PC-9 (cell line): ENCODE results near the gene OSBPL8. TPM values are rescaled to one million over a fixed set of nuclear protein-coding genes. Genes with fewer than 3 reads are reported as not detected.
"Not testable (repeated sequence)": the region's sequence is repeated elsewhere in the genome, so short reads cannot be mapped to it uniquely, and the experiment has no call there.

ENCODE experiments used
- BruUV-seq: library from RNA; stranded (reverse); fragments of 400-500 nt; replicated peaks from 2 replicates; lab custom pipeline; 2021; lab: Mats Ljungman, UMichigan
- CTCF ChIA-PET: fragments of 300-600 bp; sonication (Branson Sonifier 250); formaldehyde crosslinking; loops from one replicate; lab custom pipeline; 2022; ENCODE audit warnings: antibody characterized with exemption; lab: Charles Lee
- POLR2A ChIA-PET: fragments of 300-600 bp; sonication (Branson Sonifier 250); formaldehyde crosslinking; loops from one replicate; lab custom pipeline; 2022; ENCODE audit warnings: antibody characterized with exemption; ENCODE audit not compliant: unreplicated experiment; lab: Charles Lee
- DNase-seq, 2 experiments: peaks; one replicate each; pipeline versions ENCODE4 v3.0.0 to v3.0.0-alpha.2; 2015 to 2022; ENCODE audit warnings: mixed read lengths in 1 of 2
- H2AFZ ChIP-seq: fragments of 200-600 bp; sonication (generic); 2 replicates; pipeline ENCODE4 v1.8.1; 2017; ENCODE audit warnings: antibody characterized with exemption
- H3F3A ChIP-seq: fragments of 200-600 bp; sonication (generic); 2 replicates; pipeline ENCODE4 v1.8.1; 2017; ENCODE audit warnings: antibody characterized with exemption, mild to moderate bottlenecking, low read depth; ENCODE audit not compliant: insufficient read depth
- H3K27ac ChIP-seq: fragments of 200-600 bp; sonication (generic); 2 replicates; pipeline ENCODE4 v1.6.1; 2016; ENCODE audit warnings: mixed run types
- H3K27me3 ChIP-seq: fragments of 200-600 bp; sonication (generic); 2 replicates; pipeline ENCODE4 v1.6.1; 2016; ENCODE audit warnings: low read depth, mixed run types; ENCODE audit not compliant: insufficient read depth
- H3K36me3 ChIP-seq: fragments of 200-600 bp; sonication (generic); 2 replicates; pipeline ENCODE4 v1.6.1; 2016; ENCODE audit warnings: low read depth, mixed run types
- H3K4me1 ChIP-seq: fragments of 200-600 bp; sonication (generic); replicated peaks from 2 replicates; pipeline ENCODE4 v1.6.1; 2016; ENCODE audit warnings: mixed run types; ENCODE audit not compliant: insufficient read depth
- H3K4me2 ChIP-seq: fragments of 200-600 bp; sonication (generic); 2 replicates; pipeline ENCODE4 v1.6.1; 2017; ENCODE audit warnings: mixed run types
- H3K4me3 ChIP-seq: fragments of 200-600 bp; sonication (generic); 2 replicates; pipeline ENCODE4 v1.6.1; 2016; ENCODE audit warnings: mixed run types
- H3K79me2 ChIP-seq: fragments of 200-600 bp; sonication (generic); 2 replicates; pipeline ENCODE4 v1.6.1; 2017; ENCODE audit warnings: low read depth, mixed run types
- H3K9me2 ChIP-seq: fragments of 200-600 bp; sonication (generic); 2 replicates; pipeline ENCODE4 v1.8.1; 2017; ENCODE audit warnings: mild to moderate bottlenecking; ENCODE audit not compliant: insufficient read depth
- H3K9me3 ChIP-seq: fragments of 200-600 bp; sonication (generic); 2 replicates; pipeline ENCODE4 v1.8.1; 2016; ENCODE audit warnings: low read depth; ENCODE audit not compliant: insufficient read depth
- H4K20me1 ChIP-seq: fragments of 200-600 bp; sonication (generic); 2 replicates; pipeline ENCODE4 v1.8.1; 2017; ENCODE audit not compliant: insufficient read depth
- CTCF ChIP-seq: fragments of 200-600 bp; sonication (generic); conservative IDR thresholded peaks from 2 replicates; pipeline ENCODE4 v1.6.1; 2017; ENCODE audit warnings: mixed run types, antibody characterized with exemption, mild to moderate bottlenecking, moderate library complexity
- EZH2 ChIP-seq: fragments of 200-600 bp; sonication (generic); IDR thresholded peaks from 2 replicates; pipeline ENCODE4 v1.8.0; 2017; ENCODE audit warnings: antibody characterized with exemption, low read depth
- intact Hi-C: fragments of 100-400 bp; cut with micrococcal nuclease; formaldehyde crosslinking; loops from one replicate; pipeline ENCODE4 v1.10.0; 2022; ENCODE audit not compliant: unreplicated experiment
- total RNA-seq: library from RNA; stranded (reverse); gene quantifications from 2 replicates; pipeline ENCODE4 v1.2.3, GENCODE V29; 2021

OSBPL8 gene
- total RNA-seq, 1 experiment from 2014 or later = 53.2 TPM

GRCh38 chr12:76329159-76329558, 230.4 kb downstream of the OSBPL8 start:
- Histone ChIP-seq H3K4me2 (peak overlapping the region; percentile 15; the same call in 1 of the 2 replicates), H3K4me3 (no peak overlapping the region), H4K20me1 (no peaks in the 10 kb centered on the region), H3K9me2 (no peaks in the 10 kb centered on the region), H3K27ac (peak overlapping the region; percentile 60), H3F3A (peaks cover 5% of the 10 kb centered on the region; the same call in 1 of the 2 replicates), H2AFZ (no peak overlapping the region), H3K36me3 (no peaks in the 10 kb centered on the region), H3K9me3 (no peaks in the 10 kb centered on the region; the same call in 1 of the 2 replicates), H3K4me1 (peaks cover 10% of the 10 kb centered on the region), H3K79me2 (no peaks in the 10 kb centered on the region), H3K27me3 (no peaks in the 10 kb centered on the region)
- intact Hi-C loops = no loop called here
- DNase-seq = peak in 1 of 2 experiments; percentile 69
- ChIA-PET POLR2A (interaction anchor here (0.6 kb wide), 2 partner anchors 13 to 296 kb away, joined by 5 to 7 read pairs; no protein-coding TSS in a partner anchor), CTCF (no interaction called here)
- TF ChIP-seq CTCF (no peak), EZH2 (no peak)
- BruUV-seq = no TSS peak

DNA sequence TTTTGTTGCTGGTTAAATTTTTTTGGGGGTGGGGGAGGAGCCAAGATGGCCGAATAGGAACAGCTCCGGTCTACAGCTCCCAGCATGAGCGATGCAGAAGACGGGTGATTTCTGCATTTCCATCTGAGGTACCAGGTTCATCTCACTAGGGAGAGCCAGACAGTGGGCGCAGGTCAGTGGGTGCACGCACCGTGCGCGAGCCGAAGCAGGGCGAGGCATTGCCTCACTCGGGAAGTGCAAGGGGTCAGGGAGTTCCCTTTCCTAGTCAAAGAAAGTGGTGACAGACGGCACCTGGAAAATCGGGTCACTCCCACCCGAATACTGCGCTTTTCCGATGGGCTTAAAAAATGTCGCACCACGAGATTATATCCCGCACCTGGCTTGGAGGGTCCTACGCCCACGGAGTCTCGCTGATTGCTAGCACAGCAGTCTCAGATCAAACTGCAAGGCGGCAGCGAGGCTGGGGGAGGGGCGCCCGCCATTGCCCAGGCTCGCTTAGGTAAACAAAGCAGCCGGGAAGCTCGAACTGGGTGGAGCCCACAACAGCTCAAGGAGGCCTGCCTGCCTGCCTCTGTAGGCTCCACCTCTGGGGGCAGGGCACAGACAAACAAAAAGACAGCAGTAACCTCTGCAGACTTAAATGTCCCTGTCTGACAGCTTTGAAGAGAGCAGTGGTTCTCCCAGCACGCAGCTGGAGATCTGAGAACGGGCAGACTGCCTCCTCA, 239.8 kb downstream of the OSBPL8 start:
- H3K9me2 ChIP-seq, intact Hi-C loops, H4K20me1 ChIP-seq, H3K27ac ChIP-seq, H3K27me3 ChIP-seq, CTCF ChIA-PET, H3F3A ChIP-seq, POLR2A ChIA-PET, H3K9me3 ChIP-seq, H3K79me2 ChIP-seq, BruUV-seq, H3K36me3 ChIP-seq, H3K4me1 ChIP-seq: not testable (repeated sequence)
- DNase-seq = peak in 1 of 2 experiments; percentile 55
- H3K4me3 ChIP-seq = peak overlapping the region; percentile 53
- peak overlapping the region; percentile 86 for H2AFZ ChIP-seq
- peak overlapping the region; percentile 60 for H3K4me2 ChIP-seq

- ChIA-PET CTCF (interaction anchor here (0.8 kb wide), 1 partner anchor 160 kb away, joined by 3 read pairs; no protein-coding TSS in a partner anchor), POLR2A (no interaction called here)
- DNase-seq = no peak
- Histone ChIP-seq H3K27me3 (no peaks in the 10 kb centered on the region), H3K79me2 (no peaks in the 10 kb centered on the region), H3K9me2 (no peaks in the 10 kb centered on the region), H4K20me1 (no peaks in the 10 kb centered on the region), H3K27ac (no peak overlapping the region), H3F3A (no peaks in the 10 kb centered on the region), H3K36me3 (no peaks in the 10 kb centered on the region), H3K9me3 (no peaks in the 10 kb centered on the region; the same call in 1 of the 2 replicates), H2AFZ (peak overlapping the region; percentile 86; the same call in 1 of the 2 replicates), H3K4me1 (no peaks in the 10 kb centered on the region), H3K4me2 (peak overlapping the region; percentile 60), H3K4me3 (peak overlapping the region; percentile 53)
- intact Hi-C loops = no loop called here
- TF ChIP-seq CTCF = no peak
- TF ChIP-seq EZH2 = no peak
- no TSS peak for BruUV-seq
Measured at GRCh38 chr12:76318773-76319594, 240.6 kb downstream of the OSBPL8 start.
